HG03442 (cell line): ENCODE data around the gene ETDB.
"Not testable (repeated sequence)": the region's sequence is repeated elsewhere in the genome, so short reads cannot be mapped to it uniquely, and the experiment has no call there.

Source experiments
- ATAC-seq: cut with Tn5 transposase; IDR thresholded peaks from one replicate; pipeline ENCODE4 v1.9.1; 2021; ENCODE audit warnings: mild to moderate bottlenecking, moderate library complexity; ENCODE audit not compliant: unreplicated experiment

Gene ETDB

GRCh38 chrX:135120056-135120576 is at the start of gene ETDB:
Gene ETDB, minus strand, starts transcription at chrX:135120526. Its CDS starts 1,265 bp downstream, at chrX:135119261.
- ATAC-seq = not testable (repeated sequence)

GRCh38 chrX:135169534-135169933 is 49.2 kb upstream of the ETDB start:
- ATAC-seq = not testable (repeated sequence)

GRCh38 chrX:135168486-135168885 is 48.2 kb upstream of the ETDB start:
- ATAC-seq = no peak

GRCh38 chrX:135154688-135155087 is 34.4 kb upstream of the ETDB start:
- ATAC-seq = not testable (repeated sequence)

- not testable (repeated sequence) for ATAC-seq
Observed at GRCh38 chrX:135126145-135126544, 5.8 kb upstream of the ETDB start.

- ATAC-seq = not testable (repeated sequence)
Observed at GRCh38 chrX:135116064-135116463, 4.3 kb downstream of the ETDB start.

GRCh38 chrX:135114392-135114791 is 5.9 kb downstream of the ETDB start:
- peak; percentile 98 for ATAC-seq

- no peak for ATAC-seq
Observed at GRCh38 chrX:135112743-135113142, 7.6 kb downstream of the ETDB start.

GRCh38 chrX:135112096-135112729 is 8.1 kb downstream of the ETDB start:
- ATAC-seq = peak; percentile 37

- ATAC-seq = no peak
Observed at GRCh38 chrX:135109554-135109953, 10.8 kb downstream of the ETDB start.

- no peak for ATAC-seq
Observed at GRCh38 chrX:135099493-135099783, 20.9 kb downstream of the ETDB start.

- not testable (repeated sequence) for ATAC-seq
Observed at GRCh38 chrX:135097196-135097744, 23.1 kb downstream of the ETDB start.

- ATAC-seq = no peak
Observed at GRCh38 chrX:135095715-135096114, 24.6 kb downstream of the ETDB start.

- ATAC-seq = no peak
Observed at GRCh38 chrX:135094726-135095125, 25.6 kb downstream of the ETDB start.

GRCh38 chrX:135089126-135089525 is 31.2 kb downstream of the ETDB start:
- ATAC-seq = no peak

- ATAC-seq = no peak
Observed at GRCh38 chrX:135087867-135088266, 32.5 kb downstream of the ETDB start.

GRCh38 chrX:135086197-135086854 is 34.0 kb downstream of the ETDB start:
- peak; percentile 87 for ATAC-seq

- no peak for ATAC-seq
Observed at GRCh38 chrX:135081693-135082404, 38.5 kb downstream of the ETDB start.
